HG02588 (cell line): ENCODE data around the gene ABCD1.
"Not testable (repeated sequence)": the region's sequence is repeated elsewhere in the genome, so short reads cannot be mapped to it uniquely, and the experiment has no call there.

Experiments
- ATAC-seq: cut with Tn5 transposase; IDR thresholded peaks from one replicate; pipeline ENCODE4 v1.9.1; 2021; ENCODE audit warnings: mild to moderate bottlenecking, moderate library complexity; ENCODE audit not compliant: unreplicated experiment

Gene ABCD1

DNA sequence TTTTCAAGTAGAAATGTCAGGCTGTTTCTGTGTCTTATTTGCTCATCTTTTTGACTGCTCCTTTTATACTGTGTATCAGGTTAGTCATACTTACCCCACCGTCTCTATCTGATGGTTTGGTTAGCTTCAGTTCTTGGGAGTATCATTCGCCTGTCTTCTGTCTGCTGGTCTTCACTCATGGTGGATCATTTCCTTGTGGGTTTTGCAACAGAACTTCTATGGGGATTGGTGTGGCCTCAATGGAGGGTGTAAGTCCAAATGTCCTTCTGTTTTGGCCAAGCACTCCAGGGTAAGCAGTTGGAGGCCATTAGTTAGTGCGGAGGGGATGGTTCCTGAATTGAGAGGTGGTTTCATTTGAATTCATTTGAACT, 7.2 kb downstream of the ABCD1 start:
- no peak for ATAC-seq

GRCh38 chrX:153732401-153732800, 7.7 kb downstream of the ABCD1 start:
- ATAC-seq: no peak

- no peak for ATAC-seq
Measured at GRCh38 chrX:153733651-153734240, 9.1 kb downstream of the ABCD1 start.

DNA sequence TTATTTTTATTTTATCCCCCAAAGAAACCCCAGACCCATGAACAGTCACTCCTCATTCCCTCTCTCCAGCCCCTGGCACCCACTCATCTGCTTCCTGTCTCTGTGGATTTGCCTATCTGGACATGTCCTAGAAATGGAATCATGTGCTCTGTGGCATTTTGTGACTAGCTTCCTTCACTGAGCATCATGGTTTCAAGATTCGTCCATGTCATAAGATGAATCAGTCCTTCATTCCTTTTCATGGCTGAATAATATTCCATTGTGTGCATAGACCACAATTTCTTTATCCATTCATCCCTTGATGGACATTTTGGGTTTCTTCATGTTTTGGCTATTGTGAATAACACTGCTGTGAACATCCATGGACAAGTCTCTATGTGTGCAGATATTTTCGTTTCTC, 10.2 kb downstream of the ABCD1 start:
- ATAC-seq: no peak

DNA sequence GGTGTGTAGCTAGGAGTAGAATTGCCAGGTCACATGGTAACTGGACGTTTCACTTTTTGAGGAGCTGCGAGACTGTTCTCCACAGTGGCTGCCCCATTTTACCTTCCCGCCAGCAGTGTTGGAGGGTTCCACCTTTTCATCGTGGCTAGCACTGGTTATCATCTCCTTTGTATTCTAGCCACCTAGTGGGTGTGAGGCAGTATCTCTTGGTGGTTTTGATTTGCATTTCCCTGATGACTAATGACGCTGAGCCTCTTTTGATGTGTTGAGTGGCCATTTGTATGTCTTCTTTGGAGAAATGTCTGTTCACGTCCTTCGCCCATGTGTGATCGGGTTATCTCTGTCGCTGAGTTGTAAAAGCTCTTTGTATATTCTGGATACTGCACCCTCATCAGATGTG, 10.6 kb downstream of the ABCD1 start:
- no peak for ATAC-seq

GRCh38 chrX:153736071-153736820, 11.6 kb downstream of the ABCD1 start:
- ATAC-seq: no peak

DNA sequence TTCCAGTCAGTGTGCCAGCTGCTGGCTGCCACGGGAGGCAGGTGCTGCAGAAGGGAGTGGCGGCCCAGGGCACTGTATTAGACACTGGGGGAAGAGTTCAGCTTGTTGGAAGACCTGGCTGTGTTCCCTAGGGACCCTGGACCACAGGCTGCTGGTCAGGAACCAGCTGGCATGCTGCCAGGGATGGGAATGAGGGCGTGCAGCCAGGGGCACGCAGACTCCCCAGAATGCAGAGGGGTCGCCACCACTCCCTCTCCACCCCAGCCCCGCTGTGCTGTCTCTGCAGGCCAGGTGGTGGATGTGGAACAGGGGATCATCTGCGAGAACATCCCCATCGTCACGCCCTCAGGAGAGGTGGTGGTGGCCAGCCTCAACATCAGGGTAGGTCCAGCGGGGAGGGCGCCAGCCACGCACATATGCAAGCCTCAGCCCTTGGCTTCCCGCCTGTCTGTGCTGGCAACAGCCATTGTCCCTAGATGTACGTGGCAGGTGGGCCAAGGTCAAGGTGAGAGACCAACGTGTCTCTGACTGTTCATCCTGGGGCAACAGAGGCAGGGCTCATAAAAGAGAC, 12.3 kb downstream of the ABCD1 start:
- ATAC-seq: no peak

DNA sequence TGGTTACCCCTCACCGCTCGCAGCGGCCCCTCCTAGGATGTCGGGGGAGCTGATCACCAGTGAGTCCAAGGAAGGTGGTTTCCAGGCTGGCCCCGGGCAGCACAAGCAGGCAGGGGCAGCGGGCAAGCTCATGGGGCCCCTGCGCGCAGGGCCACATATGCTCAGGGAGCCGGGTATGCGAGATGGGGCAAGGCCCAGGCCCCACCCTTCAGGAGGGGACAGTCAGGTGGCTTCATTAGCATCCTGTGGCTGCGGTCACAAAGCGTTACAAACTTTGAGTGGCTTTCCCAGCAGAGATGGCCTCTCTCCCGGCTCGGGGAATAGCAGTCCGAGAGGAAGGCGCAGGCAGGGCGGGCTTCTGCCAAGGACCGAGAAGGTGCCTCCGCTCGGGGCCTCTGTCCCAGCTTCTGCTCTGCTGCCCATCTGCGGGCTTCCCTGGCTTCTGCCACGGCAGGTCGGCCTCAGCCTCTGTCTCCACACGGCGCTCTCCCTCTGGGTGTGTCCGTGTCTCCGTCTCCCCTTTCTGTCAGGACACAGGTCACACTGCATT, 13.5 kb downstream of the ABCD1 start:
- no peak for ATAC-seq

DNA sequence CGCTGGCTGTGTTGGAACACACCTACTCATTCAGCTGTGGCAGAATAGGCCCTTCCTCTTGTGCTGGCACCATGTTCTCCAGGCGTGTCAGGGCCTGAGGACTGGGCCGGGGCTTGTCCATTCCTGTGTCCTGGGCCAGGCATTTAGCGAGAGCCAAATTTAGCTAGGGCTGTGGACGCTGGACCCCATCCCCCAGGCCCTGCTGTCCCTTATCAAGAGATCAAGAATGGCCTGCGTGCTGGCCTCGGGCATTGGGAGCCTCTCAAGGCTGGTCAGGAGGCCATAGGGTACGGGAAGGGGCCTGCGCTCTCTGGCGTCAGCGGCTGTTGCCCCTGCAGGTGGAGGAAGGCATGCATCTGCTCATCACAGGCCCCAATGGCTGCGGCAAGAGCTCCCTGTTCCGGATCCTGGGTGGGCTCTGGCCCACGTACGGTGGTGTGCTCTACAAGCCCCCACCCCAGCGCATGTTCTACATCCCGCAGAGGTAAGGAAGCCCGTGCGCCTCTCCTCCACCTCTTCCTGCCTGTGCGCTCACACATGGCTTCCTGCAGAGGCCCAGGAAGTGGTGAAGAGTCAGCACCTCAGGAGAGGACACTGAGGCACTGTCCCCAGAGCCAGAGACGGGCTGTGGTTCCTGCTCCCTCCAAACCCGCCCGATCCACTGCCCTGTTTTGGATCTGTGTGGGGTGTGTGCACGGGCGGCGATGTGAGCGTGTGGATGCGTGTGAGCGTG, 15.3 kb downstream of the ABCD1 start:
- ATAC-seq: no peak

- no peak for ATAC-seq
Measured at GRCh38 chrX:153740631-153741222, 16.1 kb downstream of the ABCD1 start.

DNA sequence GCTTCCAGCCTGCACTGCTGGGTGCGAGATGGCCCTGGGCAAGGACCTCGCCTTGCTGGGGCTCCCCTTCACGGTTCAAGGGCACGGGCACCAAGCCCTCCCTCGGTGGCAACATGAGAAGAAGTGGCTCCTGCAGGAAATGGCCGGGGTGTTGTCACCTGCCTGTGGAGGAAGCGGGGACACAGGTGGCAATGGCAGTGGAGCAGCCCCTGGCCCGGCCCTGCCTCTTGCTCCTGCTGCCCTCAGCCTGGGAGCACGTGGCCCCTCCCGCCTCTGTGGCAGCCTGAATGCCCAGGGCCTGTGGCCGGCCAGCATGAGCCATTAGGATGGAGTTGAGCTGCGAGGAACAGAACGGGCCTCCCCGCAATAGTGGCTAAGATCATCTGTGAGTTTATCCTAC, 16.8 kb downstream of the ABCD1 start:
- no peak for ATAC-seq

GRCh38 chrX:153742111-153742510, 17.5 kb downstream of the ABCD1 start:
- ATAC-seq: not testable (repeated sequence)

DNA sequence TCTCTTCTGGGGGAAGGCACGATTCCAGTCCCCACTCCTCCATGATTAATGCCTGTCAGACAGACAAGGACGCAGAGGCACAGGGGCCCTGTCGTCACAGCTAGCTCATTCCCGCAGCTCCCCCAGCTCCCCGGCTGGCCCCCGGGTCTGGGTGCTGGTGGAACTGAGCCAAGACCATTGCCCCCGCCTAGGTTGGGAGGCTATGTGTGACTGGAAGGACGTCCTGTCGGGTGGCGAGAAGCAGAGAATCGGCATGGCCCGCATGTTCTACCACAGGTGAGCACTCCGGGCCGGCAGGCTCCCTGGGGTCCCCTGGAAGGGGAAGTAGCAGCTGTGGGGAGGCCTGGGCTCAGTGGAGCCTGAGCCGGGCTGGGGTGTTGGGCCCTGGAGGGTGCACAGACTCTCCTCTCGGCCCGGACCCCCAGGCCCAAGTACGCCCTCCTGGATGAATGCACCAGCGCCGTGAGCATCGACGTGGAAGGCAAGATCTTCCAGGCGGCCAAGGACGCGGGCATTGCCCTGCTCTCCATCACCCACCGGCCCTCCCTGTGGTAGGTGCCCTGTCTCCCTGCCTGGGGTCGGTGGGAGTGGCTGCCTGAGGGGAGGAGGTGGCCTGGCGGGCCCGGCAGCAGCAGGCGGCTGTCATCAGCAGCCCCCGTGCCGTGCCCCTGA, 18.3 kb downstream of the ABCD1 start:
- ATAC-seq: not testable (repeated sequence)

DNA sequence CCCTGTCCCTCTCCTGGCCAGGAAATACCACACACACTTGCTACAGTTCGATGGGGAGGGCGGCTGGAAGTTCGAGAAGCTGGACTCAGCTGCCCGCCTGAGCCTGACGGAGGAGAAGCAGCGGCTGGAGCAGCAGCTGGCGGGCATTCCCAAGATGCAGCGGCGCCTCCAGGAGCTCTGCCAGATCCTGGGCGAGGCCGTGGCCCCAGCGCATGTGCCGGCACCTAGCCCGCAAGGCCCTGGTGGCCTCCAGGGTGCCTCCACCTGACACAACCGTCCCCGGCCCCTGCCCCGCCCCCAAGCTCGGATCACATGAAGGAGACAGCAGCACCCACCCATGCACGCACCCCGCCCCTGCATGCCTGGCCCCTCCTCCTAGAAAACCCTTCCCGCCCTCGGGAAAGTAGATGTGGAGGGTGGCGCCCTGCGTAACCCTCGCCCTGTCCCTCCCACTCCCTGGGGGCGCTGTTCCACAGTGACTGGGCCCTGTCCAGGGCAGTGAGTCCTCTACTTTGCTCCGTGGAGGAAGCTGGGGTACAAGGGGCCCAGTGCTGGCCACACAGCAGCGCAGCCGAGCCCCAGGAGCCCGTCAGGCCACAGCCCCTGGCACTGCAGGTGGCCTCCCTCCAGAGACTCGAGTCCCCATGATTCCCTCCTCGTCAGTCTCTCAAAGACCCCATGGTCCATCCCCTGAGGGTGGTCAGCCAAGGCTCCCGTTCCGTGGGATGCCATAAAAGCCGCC, 19.0 kb downstream of the ABCD1 start:
- not testable (repeated sequence) for ATAC-seq

DNA sequence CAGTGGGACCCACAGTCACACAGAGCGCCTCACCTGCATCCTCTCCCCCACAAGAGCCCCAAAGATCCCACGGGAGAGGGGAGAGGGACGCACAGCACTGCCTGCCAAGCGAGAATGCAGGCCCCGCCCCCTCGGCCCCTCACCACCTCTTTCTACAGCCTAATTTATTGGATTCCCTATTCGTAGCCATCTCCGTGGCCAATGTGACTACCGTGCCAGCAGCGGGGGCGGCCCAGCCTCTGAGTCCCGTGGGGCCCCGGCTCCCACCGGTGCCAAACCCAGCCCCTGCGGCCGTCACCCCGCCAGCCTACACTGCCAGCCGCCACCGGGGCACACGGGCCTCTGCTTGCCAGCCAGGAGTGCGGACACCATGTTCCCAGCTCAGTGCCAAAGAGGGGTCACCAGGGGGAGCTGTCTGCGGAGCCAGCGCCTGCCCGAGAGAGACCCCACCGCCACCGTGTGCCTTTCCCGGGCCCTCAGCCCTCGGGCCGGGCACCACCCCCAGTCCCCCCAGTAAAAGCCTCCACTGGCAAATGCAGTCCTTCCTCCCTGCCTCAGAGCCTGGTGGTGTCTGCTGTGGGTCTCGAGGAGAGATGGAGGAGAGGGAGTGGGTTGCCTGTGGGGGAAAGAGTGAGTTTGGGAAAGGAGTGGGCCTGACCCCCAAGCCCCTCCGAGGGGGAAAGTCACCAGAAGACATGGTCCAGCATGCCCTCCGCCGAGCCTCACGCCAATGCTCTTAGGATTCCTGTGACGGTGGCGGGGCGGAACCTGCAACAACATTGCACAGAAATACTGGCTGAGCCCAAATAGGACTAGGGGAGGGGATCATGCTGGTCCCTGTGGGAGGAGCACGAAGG, 19.8 kb downstream of the ABCD1 start:
- no peak for ATAC-seq

- not testable (repeated sequence) for ATAC-seq
Measured at GRCh38 chrX:153745067-153745433, 20.4 kb downstream of the ABCD1 start.

DNA sequence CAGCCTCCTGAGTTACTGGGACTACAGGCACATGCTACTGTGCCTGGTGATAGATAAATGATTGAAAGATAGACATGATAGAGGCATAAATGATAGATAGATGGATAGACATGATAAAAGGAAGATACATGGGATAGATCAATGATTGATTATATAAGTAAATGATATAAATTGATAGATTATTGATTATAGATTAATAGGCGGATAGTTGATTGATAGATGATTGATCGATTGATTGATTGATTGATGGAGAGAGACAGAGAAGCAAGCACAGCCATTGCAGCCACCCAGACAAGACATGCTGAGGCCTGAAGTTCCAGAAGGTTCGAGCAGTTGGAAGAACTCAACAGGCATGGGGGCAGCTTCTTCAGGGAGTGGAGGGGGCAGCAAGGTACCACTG, 21.7 kb downstream of the ABCD1 start:
- ATAC-seq: no peak

DNA sequence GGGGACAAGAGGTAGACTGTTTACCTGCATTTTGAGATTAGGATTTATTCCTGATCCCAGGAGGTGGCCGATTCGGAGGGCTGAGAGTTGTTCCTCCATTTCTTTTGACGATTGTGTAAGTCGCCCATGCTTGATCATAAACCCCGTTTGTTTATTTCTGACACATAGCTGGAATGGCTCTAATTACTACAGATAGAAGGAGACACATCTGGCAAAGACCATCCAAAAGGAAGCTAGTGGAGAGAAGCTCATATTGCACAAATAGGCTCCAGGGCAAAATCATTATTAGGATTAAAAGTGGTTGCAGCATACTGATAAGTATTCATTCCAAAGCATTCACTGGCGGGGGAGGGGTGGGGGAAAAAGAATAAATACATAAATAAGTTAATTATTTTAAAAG, 22.3 kb downstream of the ABCD1 start:
- not testable (repeated sequence) for ATAC-seq

DNA sequence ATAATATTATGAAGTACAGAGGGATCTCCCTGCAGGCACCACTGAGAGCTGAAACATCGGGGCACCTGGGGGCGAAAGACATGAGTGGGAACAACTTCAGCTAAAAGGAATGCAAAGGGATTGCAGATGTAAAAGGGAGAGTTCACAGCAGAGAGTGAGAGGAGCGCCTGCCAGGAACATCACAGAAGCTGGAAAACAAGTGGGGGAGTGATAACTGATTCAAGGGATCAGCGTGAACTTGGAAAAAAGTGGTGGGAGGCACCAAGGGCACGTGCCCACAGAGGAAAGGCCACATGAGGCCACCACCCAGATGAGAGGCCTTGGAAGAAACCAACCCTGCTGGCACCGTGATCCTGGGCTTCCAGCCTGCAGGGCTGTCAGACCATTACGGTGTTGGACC, 24.4 kb downstream of the ABCD1 start:
- not testable (repeated sequence) for ATAC-seq
